SK-N-MC (cell line): ENCODE results near the gene TLE6.

Experiments
- DNase-seq: peaks from one replicate; pipeline ENCODE4 v3.0.0-alpha.2; 2011; ENCODE audit warnings: low read depth, low spot score
- H3K27ac ChIP-seq: fragments of 200-600 bp; sonication (generic); 2 replicates; pipeline ENCODE4 v1.5.1; 2016; ENCODE audit warnings: mixed run types
- H3K36me3 ChIP-seq: fragments of 200-600 bp; sonication (generic); 2 replicates; pipeline ENCODE4 v1.6.1; 2017; ENCODE audit warnings: antibody characterized with exemption, low read length, mixed read lengths; ENCODE audit not compliant: insufficient read depth
- H3K4me3 ChIP-seq: fragments of 200-600 bp; sonication (generic); 2 replicates; pipeline ENCODE4 v1.5.1; 2016
- H3K9ac ChIP-seq: fragments of 200-600 bp; sonication (generic); 2 replicates; pipeline ENCODE4 v1.8.0; 2017; ENCODE audit warnings: mixed run types, mixed read lengths; ENCODE audit not compliant: insufficient read length
- H3K9me3 ChIP-seq: fragments of 200-600 bp; sonication (generic); 2 replicates; pipeline ENCODE4 v1.6.1; 2017; ENCODE audit warnings: low read depth, mild to moderate bottlenecking, antibody characterized with exemption, low read length, moderate library complexity, mixed read lengths
- EZH2 ChIP-seq: fragments of 200-600 bp; sonication (generic); IDR thresholded peaks from one replicate; pipeline ENCODE4 v1.6.1; 2017; ENCODE audit warnings: antibody characterized with exemption
- FOXP2 ChIP-seq: optimal IDR thresholded peaks from 2 replicates; pipeline ENCODE3; 2011; ENCODE audit warnings: mild to moderate bottlenecking, moderate library complexity; ENCODE audit not compliant: insufficient read depth; ENCODE audit errors: extremely low read length, control extremely low read depth
- POLR2AphosphoS5 ChIP-seq: IDR thresholded peaks from 2 replicates; pipeline ENCODE4 v1.6.1; 2012; ENCODE audit warnings: mild to moderate bottlenecking, low read depth, low read length, borderline replicate concordance

The TLE6 gene

DNA sequence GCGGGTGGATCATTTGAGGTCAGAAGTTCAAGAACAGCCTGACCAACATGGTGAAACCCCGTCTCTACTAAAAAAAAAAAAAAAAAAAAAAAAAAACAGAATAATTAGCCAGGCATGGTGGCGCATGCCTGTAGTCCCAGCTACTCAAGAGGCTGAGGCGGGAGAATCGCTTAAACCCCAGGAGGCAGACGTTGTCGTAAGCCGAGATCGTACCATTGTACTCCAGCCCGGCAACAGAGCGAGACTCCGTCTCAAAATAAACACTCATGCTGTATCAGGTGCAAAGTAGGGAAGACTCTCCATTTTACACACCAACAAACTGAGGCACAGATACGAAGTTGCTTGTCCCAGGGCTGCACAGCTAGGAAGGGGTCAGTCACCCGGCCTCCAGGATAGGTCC is 15.6 kb downstream of the TLE6 start:
- Histone ChIP-seq H3K36me3 (no peaks in the 10 kb centered on the region), H3K9ac (no peak overlapping the region), H3K4me3 (no peak overlapping the region), H3K27ac (no peak overlapping the region), H3K9me3 (no peaks in the 10 kb centered on the region)
- no peak for TF ChIP-seq POLR2AphosphoS5
- TF ChIP-seq FOXP2: no peak
- no peak for TF ChIP-seq EZH2
- DNase-seq: no peak

DNA sequence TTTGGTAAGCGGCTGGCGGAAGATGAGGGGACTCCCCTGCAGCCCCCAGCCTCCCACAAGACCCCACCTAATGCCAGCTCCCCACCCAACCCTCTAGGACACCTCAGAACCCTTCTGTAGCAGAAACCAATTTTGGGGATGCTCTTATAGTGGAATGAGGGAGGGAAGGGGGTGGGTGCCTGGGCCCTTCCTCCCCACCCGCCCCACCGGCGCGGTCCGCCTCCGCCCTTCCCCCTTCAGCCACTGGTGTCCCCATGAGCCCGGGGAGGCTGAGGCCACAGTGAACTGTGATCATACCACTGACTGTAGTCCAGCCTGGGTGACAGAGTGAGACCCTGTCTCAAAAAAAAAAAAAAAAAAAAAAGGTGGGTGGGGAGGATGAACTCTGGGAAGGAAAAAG is 16.2 kb downstream of the TLE6 start:
- no peaks in the 10 kb centered on the region for H3K9me3 ChIP-seq
- H3K4me3 ChIP-seq: no peak overlapping the region
- no peak overlapping the region for H3K9ac ChIP-seq
- no peak for DNase-seq
- H3K27ac ChIP-seq: no peak overlapping the region
- TF ChIP-seq POLR2AphosphoS5 (no peak), FOXP2 (no peak), EZH2 (no peak)
- H3K36me3 ChIP-seq: no peaks in the 10 kb centered on the region

DNA sequence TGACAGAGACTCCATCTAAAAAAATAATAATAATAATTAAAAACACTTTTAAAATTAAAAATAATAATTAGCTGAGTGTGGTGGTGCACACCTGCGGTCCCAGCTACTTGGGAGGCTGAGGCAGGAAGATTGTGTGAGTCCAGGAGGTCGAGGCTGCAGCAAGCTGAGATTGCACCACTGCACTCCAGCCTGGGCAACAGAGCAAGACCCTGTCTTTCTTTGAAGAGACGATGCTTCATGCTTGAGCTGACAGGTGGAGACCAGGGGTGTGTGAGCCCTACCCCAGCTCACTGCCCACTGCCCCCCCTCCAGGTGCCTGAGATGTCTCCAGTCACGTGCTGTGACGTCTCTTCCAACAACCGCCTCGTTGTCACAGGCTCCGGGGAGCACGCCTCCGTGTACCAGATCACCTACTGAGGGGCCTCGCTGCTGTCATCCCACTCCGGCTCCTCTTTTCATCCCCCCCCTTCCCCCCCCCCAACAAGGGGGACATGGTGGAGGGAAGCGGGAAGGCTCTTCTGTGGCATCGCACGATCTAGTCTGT is 17.3 kb downstream of the TLE6 start:
- no peak overlapping the region for H3K27ac ChIP-seq
- no peak for TF ChIP-seq FOXP2
- no peak for TF ChIP-seq EZH2
- no peak for TF ChIP-seq POLR2AphosphoS5
- H3K4me3 ChIP-seq: no peak overlapping the region
- no peaks in the 10 kb centered on the region for H3K36me3 ChIP-seq
- no peaks in the 10 kb centered on the region for H3K9me3 ChIP-seq
- no peak overlapping the region for H3K9ac ChIP-seq
- DNase-seq: no peak

DNA sequence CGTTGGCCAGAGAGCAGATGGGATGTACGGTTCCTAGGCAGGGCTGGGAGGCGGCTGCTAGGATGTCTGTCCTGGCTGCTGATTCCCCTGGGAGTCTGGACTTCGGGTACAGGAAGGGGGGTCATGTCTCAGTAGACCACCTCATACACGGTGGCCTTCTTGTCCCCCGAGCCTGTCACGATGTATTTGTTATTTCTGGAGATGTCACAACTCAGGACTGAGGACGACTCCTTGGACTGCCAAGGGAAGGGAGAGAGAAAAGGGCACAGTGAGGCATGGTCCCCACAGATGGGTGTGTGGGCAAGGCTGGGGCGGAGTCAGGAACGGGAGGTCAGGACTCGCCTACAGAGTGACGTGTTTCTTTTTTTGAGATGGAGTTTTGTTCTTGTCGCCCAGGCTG is 20.4 kb downstream of the TLE6 start:
- no peak overlapping the region for H3K9ac ChIP-seq
- TF ChIP-seq POLR2AphosphoS5 (no peak), EZH2 (no peak), FOXP2 (no peak)
- H3K36me3 ChIP-seq: no peaks in the 10 kb centered on the region
- no peaks in the 10 kb centered on the region for H3K9me3 ChIP-seq
- H3K4me3 ChIP-seq: no peak overlapping the region
- no peak for DNase-seq
- no peak overlapping the region for H3K27ac ChIP-seq

DNA sequence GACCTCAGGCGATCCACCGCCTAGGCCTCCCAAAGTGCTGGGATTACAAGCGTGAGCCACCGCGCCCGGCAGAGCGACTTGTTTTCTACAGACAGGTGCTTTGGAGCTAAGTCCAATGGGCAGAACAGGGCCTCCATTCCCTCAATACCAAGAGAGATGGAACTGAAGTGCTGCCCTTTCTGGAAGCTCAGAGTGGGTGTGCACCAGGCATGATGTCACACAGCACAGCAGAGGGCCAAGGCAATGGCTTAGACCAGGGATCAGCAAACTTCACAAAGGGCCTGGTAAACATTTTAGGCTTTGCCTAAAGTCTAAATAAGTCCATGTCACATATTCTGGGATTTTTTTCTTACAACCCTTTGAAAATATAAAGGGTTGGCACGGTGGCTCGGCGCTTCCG is 21.3 kb downstream of the TLE6 start:
- Histone ChIP-seq H3K9ac (no peak overlapping the region), H3K36me3 (no peaks in the 10 kb centered on the region), H3K4me3 (no peak overlapping the region), H3K27ac (no peak overlapping the region), H3K9me3 (no peaks in the 10 kb centered on the region)
- DNase-seq: no peak
- no peak for TF ChIP-seq FOXP2
- no peak for TF ChIP-seq POLR2AphosphoS5
- TF ChIP-seq EZH2: no peak

DNA sequence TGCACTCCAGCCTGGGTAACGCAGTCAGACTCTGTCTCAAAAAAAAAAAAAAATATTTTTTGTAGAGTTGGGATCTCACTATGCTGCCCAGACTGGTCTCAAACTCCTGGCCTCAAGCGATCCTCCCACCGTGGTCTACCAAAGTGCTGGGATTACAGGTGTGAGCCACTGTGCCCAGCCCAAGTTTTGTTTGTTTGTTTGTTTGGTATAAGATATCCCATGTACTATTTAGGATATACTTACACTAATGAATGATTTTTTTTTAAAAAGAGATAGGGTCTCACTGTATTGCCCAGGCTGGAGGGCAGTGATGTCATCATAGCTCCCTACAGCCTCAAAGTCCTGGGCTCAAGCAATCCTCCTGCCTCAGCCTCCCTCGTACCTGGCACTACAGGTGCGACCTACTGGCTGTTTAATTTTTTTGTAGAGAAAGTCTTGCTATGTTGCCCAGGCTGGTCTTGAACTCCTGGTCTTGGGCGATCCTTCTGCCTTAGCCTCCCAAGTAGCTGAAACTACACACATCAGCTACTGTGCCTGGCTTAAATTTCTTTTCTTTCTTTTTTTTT is 24.0 kb downstream of the TLE6 start:
- Histone ChIP-seq H3K27ac (no peak overlapping the region), H3K9ac (no peak overlapping the region), H3K36me3 (no peaks in the 10 kb centered on the region), H3K9me3 (no peaks in the 10 kb centered on the region), H3K4me3 (no peak overlapping the region)
- TF ChIP-seq FOXP2 (no peak), EZH2 (no peak), POLR2AphosphoS5 (no peak)
- DNase-seq: no peak

DNA sequence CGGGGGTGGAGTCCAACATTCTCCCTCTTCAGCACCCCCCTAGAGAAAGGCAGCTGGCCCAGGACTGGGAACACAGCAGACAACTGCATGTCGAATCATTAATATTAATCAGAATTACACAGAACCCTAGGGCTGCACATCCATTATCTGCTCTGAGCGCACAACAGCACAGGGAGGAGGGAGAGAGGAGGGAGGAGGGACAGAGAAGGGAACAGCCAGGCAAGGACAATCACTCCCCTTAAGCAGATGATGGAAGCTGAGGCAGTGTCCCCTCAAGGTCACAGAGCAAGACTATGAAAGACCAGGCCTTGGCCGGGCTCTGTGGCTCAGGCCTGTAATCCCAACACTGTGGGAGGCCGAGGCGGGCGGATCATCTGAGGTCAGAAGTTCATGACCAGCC is 25.7 kb downstream of the TLE6 start:
- Histone ChIP-seq H3K4me3 (no peak overlapping the region), H3K36me3 (no peaks in the 10 kb centered on the region), H3K9ac (no peak overlapping the region), H3K9me3 (no peaks in the 10 kb centered on the region), H3K27ac (no peak overlapping the region)
- TF ChIP-seq EZH2: no peak
- DNase-seq: no peak

DNA sequence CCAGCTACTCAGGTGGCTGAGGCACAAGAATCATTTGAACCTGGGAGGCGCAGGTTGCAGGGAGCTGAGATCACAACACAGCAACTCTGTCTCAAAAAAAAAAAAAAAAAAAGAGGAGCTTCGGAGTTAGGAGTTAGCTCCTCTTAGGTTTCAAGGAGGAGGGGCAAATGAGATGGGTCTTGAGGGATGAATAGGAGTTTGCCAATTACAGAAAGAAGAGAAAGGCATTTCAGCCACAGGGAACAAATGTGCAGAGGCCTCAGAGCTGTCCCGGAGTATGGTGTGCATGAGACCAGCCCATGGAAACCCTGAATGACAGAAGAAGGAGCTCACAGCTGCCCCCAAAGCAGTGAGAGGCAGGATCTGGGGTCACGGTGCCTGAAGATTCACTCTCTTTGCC is 27.2 kb downstream of the TLE6 start:
- DNase-seq: no peak
- no peak overlapping the region for H3K4me3 ChIP-seq
- TF ChIP-seq FOXP2: no peak
- no peak for TF ChIP-seq EZH2
- no peak for TF ChIP-seq POLR2AphosphoS5
- no peak overlapping the region for H3K27ac ChIP-seq
- H3K9ac ChIP-seq: no peak overlapping the region
- no peaks in the 10 kb centered on the region for H3K36me3 ChIP-seq
- no peaks in the 10 kb centered on the region for H3K9me3 ChIP-seq

DNA sequence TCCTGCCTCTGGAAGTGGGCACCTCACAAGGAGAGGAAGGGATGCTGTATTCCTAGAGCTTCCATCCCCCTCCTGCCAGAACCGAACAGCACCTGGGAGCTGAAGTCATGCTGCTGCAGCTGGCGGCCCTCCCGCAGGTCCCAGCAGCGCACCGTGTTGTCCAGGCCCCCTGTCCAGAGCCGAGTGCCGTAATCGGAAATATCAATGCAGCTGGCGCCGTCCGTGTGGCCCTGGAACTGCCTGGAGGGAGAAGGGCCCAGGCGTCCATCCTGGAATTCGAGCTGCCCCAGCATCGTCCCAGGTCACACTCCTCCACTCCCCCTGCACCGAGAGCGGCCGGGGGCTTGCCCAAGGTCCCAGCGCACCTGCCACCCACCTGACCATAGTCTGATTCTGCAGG is 28.0 kb downstream of the TLE6 start:
- DNase-seq: no peak
- TF ChIP-seq FOXP2 (no peak), EZH2 (no peak), POLR2AphosphoS5 (no peak)
- Histone ChIP-seq H3K9me3 (no peaks in the 10 kb centered on the region), H3K36me3 (no peaks in the 10 kb centered on the region), H3K27ac (no peak overlapping the region), H3K4me3 (no peak overlapping the region), H3K9ac (no peak overlapping the region)
